ENCODE results near the gene SEMA6A.

- no peak for TF ChIP-seq MAX (CRISPR knock-in tag; IDR thresholded peaks at IDR 0.05)
- no peak for TF ChIP-seq ATF1 (CRISPR knock-in tag; IDR thresholded peaks at IDR 0.05)
- TF ChIP-seq ZNF281 (CRISPR knock-in tag; IDR thresholded peaks at IDR 0.05): no peak
- TF ChIP-seq JUN (CRISPR knock-in tag; IDR thresholded peaks at IDR 0.05): no peak
- TF ChIP-seq, protein P1, sequence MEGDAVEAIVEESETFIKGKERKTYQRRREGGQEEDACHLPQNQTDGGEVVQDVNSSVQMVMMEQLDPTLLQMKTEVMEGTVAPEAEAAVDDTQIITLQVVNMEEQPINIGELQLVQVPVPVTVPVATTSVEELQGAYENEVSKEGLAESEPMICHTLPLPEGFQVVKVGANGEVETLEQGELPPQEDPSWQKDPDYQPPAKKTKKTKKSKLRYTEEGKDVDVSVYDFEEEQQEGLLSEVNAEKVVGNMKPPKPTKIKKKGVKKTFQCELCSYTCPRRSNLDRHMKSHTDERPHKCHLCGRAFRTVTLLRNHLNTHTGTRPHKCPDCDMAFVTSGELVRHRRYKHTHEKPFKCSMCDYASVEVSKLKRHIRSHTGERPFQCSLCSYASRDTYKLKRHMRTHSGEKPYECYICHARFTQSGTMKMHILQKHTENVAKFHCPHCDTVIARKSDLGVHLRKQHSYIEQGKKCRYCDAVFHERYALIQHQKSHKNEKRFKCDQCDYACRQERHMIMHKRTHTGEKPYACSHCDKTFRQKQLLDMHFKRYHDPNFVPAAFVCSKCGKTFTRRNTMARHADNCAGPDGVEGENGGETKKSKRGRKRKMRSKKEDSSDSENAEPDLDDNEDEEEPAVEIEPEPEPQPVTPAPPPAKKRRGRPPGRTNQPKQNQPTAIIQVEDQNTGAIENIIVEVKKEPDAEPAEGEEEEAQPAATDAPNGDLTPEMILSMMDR (IDR thresholded peaks at IDR 0.05): no peak
Observed at GRCh38 chr5:116583862-116584222, 9.2 kb upstream of the SEMA6A start.
